ENCODE data around the gene ZMYND19.
A peak's percentile ranks its signal among the peaks of the same experiment; 100 is the strongest.

ZMYND19 gene

DNA sequence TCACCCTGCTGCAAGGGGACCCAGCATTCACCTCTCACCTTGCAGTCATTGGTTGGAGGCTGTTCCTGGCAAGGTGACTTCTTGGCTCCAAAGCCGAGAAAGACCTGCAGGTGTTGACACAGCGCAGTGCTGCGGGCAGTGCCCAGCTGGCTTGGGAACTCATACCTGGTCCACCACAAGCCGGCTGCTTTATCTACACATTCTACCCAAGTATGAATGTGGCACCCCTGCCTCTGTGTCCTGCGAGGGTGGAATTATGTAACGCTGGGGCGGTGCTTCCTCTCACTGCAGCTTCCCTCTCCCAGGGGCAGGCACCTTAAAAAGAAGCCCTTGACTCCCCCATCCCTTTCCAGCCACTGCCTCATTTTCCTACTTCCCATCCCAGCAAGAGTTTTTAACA lies 2.5 kb upstream of the ZMYND19 start:
- H3K27ac ChIP-seq: no peak overlapping the region
- DNase-seq (ENCODE audit: low read depth, low spot score): no peak

GRCh38 chr9:137590123-137590468 lies 216 bp downstream of the ZMYND19 start:
- DNase-seq (ENCODE audit: low read depth, low spot score): no peak
- H3K27ac ChIP-seq: peak overlapping the region; percentile 23

DNA sequence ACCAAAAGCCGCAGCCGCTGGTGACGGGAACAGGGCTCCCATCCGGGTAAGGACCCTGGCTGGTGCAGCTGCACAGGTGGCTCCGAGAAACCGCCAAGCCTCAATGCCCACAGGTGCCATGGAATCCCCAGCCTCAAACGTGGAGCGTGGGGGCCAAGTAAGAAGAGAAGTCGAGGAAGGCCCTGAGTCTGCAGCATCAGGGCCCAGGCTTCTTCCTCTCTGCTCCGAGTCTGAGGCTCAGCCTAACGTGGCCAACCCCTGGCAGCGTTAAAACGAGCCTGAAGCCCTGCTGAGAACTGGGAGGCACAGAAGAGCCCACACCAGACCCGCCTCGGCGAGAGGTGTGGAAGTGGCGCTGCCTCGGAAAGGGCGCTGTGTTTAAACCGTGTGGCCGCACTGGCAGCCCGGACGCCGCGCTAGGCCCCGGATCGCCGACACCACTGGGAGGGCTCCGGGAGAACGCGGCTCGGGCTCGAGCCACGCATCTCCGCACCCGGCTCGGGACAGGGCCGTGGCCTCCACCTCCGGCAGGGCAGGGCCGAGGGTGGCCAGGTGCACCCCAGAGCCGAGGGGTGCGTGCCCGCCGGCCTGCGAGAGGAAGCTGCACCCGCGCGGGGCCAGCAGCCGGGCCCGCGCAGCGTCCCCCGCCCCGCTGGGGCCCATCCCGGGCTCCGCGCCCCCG lies 730 bp downstream of the ZMYND19 start:
- peak overlapping the region; percentile 23 for H3K27ac ChIP-seq
- no peak for DNase-seq (ENCODE audit: low read depth, low spot score)

- H3K27ac ChIP-seq: no peak overlapping the region
- DNase-seq (ENCODE audit: low read depth, low spot score): no peak
These were observed 1.4 kb downstream of the ZMYND19 start for GRCh38 chr9:137588891-137589290.

- H3K27ac ChIP-seq: no peak overlapping the region
- no peak for DNase-seq (ENCODE audit: low read depth, low spot score)
These were observed 2.0 kb downstream of the ZMYND19 start for GRCh38 chr9:137588311-137588710.

DNA sequence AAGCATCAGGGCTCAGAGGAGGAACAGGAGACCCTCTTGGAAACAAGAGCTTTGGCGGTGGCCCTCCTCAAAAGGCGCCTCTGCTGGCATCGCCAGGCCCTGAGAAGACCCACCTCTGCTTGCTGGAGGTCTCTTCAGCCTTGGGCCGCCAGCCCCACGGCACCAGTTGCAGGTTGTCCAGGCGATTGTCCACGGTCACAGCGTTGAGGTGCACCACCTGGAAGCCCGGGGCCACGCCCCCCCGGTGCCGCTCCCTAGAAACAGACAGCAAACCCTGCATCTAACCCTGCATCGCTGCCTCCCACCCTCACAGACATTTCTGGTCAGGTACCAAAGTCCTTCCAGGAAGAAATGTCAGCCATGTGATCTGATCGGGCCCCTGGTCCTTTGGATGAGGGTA lies 3.5 kb downstream of the ZMYND19 start:
- no peak for DNase-seq (ENCODE audit: low read depth, low spot score)
- H3K27ac ChIP-seq: no peak overlapping the region

DNA sequence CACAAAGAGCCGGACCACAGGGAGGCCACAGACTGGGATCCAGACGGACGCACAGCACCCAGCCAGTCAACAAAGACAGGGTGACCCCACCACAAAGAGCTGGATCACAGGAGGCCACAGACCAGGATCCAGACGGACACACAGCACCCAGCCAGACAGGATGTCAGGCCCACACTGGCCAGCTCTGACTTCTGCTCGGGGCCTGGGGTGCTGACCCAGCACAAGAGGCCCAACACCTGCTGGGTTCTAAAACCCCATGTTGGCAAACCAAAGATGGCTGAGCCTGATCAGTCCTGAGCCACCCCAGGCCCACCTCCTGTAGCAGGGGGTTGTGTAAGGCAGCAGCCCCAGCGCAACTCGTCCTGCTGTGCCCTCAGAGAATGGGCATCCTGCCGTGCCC lies 6.4 kb downstream of the ZMYND19 start:
- DNase-seq (ENCODE audit: low read depth, low spot score): no peak
- H3K27ac ChIP-seq: no peak overlapping the region

DNA sequence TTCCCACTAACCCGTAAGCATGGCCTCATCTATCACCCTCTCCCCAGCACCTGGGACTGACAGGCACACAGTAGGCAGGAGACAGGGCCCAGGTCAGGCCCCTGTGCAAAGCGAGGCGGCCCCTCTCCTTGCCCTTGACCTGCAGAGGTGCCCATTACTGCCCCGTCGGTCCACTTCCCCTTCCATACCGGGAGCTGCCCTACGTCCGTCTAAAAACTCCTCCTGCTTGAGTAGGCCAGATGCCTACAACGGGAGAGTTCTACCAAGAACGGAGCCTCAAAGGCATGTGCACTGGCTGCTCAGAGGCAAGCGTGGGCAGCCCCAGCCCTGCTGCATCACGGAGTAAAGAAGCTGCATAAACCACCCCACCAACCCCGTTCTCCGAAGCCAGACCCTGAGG lies 7.0 kb downstream of the ZMYND19 start:
- no peak for DNase-seq (ENCODE audit: low read depth, low spot score)
- no peak overlapping the region for H3K27ac ChIP-seq

DNA sequence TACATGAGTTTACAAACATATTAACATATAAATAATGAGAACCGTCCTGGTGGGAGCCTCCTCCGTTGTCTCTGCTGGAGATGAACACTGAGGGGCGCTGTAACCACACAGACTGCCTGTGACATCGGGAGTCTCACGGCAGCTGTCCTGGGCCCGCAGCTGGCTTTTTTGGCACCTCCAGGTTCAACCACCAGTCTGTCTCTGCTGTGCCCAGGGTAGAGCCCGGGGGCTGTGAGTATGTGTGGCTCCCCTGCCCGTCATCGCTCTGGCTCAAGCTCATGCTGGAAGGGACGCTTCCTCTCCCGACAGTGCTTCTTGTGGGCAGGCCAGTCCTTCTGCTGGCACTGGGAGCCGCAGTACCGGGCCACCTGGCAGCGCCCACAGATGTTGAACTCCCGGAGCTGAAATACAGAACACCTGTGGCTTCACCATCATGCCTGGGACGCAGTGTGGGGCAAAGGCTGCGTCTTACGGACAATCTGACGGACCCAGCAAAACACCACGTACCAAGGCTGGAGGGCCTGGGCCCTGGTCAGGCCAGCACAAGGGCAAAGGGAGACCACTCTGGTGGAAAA lies 7.9 kb downstream of the ZMYND19 start:
- H3K27ac ChIP-seq: no peak overlapping the region
- no peak for DNase-seq (ENCODE audit: low read depth, low spot score)

- no peak overlapping the region for H3K27ac ChIP-seq
- DNase-seq (ENCODE audit: low read depth, low spot score): no peak
These were observed 8.7 kb downstream of the ZMYND19 start for GRCh38 chr9:137581361-137582285.

GRCh38 chr9:137580954-137581322 lies 9.4 kb downstream of the ZMYND19 start:
- no peak overlapping the region for H3K27ac ChIP-seq
- DNase-seq (ENCODE audit: low read depth, low spot score): no peak

GRCh38 chr9:137580209-137580953 lies 9.9 kb downstream of the ZMYND19 start:
- H3K27ac ChIP-seq: no peak overlapping the region
- no peak for DNase-seq (ENCODE audit: low read depth, low spot score)

- DNase-seq (ENCODE audit: low read depth, low spot score): no peak
- peak overlapping the region; percentile 78 for H3K27ac ChIP-seq
These were observed 11.1 kb downstream of the ZMYND19 start for GRCh38 chr9:137579259-137579604.

DNA sequence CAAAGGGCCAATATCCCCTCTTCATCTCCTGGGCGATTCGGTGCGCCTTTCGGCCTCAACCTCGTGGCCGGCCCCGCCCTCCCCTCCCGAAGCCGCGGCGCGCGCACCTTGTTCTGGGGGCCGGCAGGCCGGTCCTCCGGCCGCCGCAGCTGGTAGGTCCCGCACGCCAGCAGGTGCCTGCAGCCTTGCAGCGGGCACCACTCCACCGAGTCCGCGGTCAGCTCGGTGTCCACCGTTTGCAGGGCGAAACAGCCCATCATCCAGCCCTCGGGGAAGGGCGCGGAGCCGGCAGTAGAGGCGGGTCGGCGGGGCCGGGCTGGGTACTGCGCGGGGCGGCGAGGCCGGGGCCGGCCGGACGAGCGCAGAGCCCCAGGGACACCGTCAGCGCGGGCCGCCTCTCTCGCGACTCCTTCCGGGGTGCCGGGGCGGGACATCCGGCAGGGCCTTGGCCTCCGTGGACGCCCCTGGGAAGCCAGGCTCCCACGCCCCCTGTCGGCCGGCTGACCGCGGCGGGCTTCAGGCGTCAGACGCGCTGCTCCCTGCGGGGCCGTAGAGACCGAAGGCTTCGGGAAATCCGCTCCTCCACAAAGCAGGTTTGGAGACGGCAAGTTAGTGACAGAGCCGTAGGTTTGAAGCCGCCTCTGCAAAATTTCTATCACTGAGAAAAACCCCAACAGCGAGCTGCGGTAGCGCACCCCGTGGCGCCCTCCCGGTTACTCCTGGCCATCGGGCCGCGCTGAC lies 11.6 kb downstream of the ZMYND19 start, which contains the start of gene DPH7:
Gene DPH7 (minus strand): TSS at position 408 of the 741 bp plus-strand sequence. CDS start 148 bp downstream, at position 260.
- peak within 1 kb of the TSS; percentile 78 for H3K27ac ChIP-seq
- peak; percentile 39 for DNase-seq (ENCODE audit: low read depth, low spot score)

DNA sequence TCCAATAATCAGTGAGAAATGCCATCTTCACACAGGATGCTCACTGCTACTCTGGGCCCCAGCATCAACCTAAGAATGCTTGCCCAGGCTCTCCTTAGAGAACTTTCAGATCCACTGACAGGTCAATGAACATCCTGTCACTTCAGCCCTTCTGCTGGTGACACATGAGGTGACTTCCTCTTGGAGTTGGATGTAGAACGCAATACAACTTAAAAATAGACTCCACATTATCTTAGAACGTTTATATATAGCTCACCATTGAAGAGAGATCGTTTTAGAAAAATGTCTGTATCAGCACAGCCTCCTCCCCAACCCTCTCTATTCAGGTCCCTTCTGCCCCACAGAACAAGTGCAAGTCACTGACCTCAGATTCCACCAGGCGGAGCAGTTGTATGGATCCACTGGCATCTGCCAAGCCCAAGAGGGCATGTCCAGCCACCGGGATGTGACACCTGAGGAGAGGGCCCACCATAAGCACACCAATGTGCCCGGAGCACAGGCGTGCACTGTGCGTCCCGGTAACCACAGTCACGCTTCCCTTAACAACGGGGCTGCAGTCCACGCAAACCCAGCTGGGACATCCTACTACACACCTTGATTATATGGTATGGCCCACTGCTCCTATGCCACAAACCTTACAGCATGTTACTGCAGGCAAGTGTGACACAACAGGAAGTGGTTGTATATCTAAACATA lies 14.4 kb downstream of the ZMYND19 start:
- DNase-seq (ENCODE audit: low read depth, low spot score): no peak
- H3K27ac ChIP-seq: peak overlapping the region; percentile 78

GRCh38 chr9:137575364-137575715 lies 15.0 kb downstream of the ZMYND19 start:
- DNase-seq (ENCODE audit: low read depth, low spot score): no peak
- H3K27ac ChIP-seq: peak overlapping the region; percentile 78

GRCh38 chr9:137574192-137574591 lies 16.1 kb downstream of the ZMYND19 start:
- no peak overlapping the region for H3K27ac ChIP-seq
- no peak for DNase-seq (ENCODE audit: low read depth, low spot score)

DNA sequence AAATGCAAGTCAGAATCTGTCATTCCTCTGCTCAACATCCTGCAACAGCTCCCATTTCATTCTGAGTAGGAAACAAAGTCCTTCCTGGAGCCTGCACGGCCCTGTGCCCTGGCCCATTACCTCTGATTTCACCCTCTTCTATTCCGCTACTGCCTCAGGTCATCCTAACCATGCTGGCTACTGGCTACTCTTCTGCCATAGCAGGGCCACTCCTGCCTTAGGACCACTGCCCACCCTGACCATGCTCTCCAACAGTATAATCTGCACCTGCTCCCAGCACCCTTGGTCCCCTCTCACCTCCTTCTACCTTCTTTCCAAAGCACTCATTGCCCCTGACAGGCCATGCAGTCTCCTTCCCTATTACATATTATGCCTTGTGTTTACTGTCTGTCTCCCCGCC lies 19.7 kb downstream of the ZMYND19 start:
- no peak overlapping the region for H3K27ac ChIP-seq

GRCh38 chr9:137569609-137570203 lies 20.6 kb downstream of the ZMYND19 start:
- DNase-seq (ENCODE audit: low read depth, low spot score): no peak
- H3K27ac ChIP-seq: no peak overlapping the region

More for the DNA sequence above, 19.7 kb downstream of the ZMYND19 start:
- no peak for DNase-seq (ENCODE audit: low read depth, low spot score)

Data from epithelial cell of prostate (primary cell).